Nephron progenitor cell (in vitro differentiated cells): Measurements from ENCODE around the gene PET100.
A peak's percentile ranks its signal among the peaks of the same experiment; 100 is the strongest.

ENCODE experiments used
- DNase-seq: peaks from one replicate; pipeline ENCODE4 v3.0.0; 2021
- H3K27ac Mint-ChIP-seq: 2 replicates; pipeline ENCODE4 v1.8.0; 2021; ENCODE audit warnings: mild to moderate bottlenecking, moderate library complexity, mixed read lengths
- H3K27me3 Mint-ChIP-seq: 2 replicates; pipeline ENCODE4 v1.8.0; 2021; ENCODE audit warnings: mild to moderate bottlenecking, low read depth, mixed read lengths; ENCODE audit not compliant: poor library complexity
- H3K36me3 Mint-ChIP-seq: 2 replicates; pipeline ENCODE4 v1.8.0; 2021; ENCODE audit warnings: low read depth, mixed read lengths
- H3K4me1 Mint-ChIP-seq: 2 replicates; pipeline ENCODE4 v1.8.0; 2021; ENCODE audit warnings: mixed read lengths
- H3K4me3 Mint-ChIP-seq: 2 replicates; pipeline ENCODE4 v1.8.0; 2021; ENCODE audit warnings: mild to moderate bottlenecking, moderate library complexity, mixed read lengths
- H3K9me3 Mint-ChIP-seq: 2 replicates; pipeline ENCODE4 v1.8.0; 2021; ENCODE audit warnings: mild to moderate bottlenecking, moderate library complexity, mixed read lengths
- TF ChIP-seq, protein P1 (sequence below): fragments of 200-600 bp; sonication (generic); IDR thresholded peaks from 2 replicates; pipeline ENCODE4 v1.5.0; 2021; ENCODE audit warnings: antibody characterized with exemption

The PET100 gene

DNA sequence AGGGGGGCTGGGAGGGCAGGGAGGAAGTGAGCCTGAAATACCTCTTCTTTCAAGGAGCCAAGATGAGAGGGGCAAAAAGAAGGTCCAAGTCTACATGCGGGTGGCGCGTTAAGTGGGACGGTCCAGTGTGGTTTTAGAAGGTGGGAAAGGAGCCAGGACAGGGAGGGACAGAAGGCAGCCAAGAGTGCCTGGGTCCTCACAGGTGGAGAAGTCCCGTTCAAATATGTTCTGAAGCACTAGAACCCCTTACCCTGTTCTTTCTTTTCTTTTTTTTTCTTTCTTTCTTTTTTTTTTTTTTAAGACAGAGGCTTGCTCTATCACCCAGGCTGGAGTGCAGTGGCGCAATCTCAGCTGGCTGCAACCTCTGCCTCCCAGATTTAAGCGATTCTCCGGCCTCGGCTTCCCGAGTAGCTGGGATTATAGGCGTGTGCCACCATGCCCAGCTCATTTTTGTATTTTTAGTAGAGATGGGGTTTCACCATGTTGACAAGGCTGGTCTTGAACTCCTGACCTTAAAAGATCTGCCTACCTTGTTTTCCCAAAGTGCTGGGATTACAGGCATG is 26.6 kb upstream of the PET100 start:
- no peaks in the 10 kb centered on the region for H3K4me1 Mint-ChIP-seq
- no peaks in the 10 kb centered on the region for H3K9me3 Mint-ChIP-seq
- H3K27me3 Mint-ChIP-seq: peaks cover 20% of the 10 kb centered on the region
- no peak overlapping the region for H3K27ac Mint-ChIP-seq
- H3K36me3 Mint-ChIP-seq: no peaks in the 10 kb centered on the region
- no peak for DNase-seq
- TF ChIP-seq, protein P1, sequence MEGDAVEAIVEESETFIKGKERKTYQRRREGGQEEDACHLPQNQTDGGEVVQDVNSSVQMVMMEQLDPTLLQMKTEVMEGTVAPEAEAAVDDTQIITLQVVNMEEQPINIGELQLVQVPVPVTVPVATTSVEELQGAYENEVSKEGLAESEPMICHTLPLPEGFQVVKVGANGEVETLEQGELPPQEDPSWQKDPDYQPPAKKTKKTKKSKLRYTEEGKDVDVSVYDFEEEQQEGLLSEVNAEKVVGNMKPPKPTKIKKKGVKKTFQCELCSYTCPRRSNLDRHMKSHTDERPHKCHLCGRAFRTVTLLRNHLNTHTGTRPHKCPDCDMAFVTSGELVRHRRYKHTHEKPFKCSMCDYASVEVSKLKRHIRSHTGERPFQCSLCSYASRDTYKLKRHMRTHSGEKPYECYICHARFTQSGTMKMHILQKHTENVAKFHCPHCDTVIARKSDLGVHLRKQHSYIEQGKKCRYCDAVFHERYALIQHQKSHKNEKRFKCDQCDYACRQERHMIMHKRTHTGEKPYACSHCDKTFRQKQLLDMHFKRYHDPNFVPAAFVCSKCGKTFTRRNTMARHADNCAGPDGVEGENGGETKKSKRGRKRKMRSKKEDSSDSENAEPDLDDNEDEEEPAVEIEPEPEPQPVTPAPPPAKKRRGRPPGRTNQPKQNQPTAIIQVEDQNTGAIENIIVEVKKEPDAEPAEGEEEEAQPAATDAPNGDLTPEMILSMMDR: no peak
- H3K4me3 Mint-ChIP-seq: no peak overlapping the region

- TF ChIP-seq, protein P1: no peak
- no peak overlapping the region for H3K27ac Mint-ChIP-seq
Observed at GRCh38 chr19:7603919-7604318, 25.7 kb upstream of the PET100 start.

GRCh38 chr19:7605490-7606222 is 23.9 kb upstream of the PET100 start:
- peaks cover 10% of the 10 kb centered on the region for H3K27me3 Mint-ChIP-seq
- no peaks in the 10 kb centered on the region for H3K36me3 Mint-ChIP-seq
- H3K4me1 Mint-ChIP-seq: no peaks in the 10 kb centered on the region
- DNase-seq: peak; percentile 49
- no peak overlapping the region for H3K27ac Mint-ChIP-seq
- H3K4me3 Mint-ChIP-seq: no peak overlapping the region
- no peaks in the 10 kb centered on the region for H3K9me3 Mint-ChIP-seq
- TF ChIP-seq, protein P1: no peak

More at GRCh38 chr19:7603919-7604318, 25.7 kb upstream of the PET100 start:
- no peaks in the 10 kb centered on the region for H3K9me3 Mint-ChIP-seq
- no peaks in the 10 kb centered on the region for H3K36me3 Mint-ChIP-seq
- no peak for DNase-seq
- no peaks in the 10 kb centered on the region for H3K4me1 Mint-ChIP-seq
- H3K27me3 Mint-ChIP-seq: peaks cover 11% of the 10 kb centered on the region
- no peak overlapping the region for H3K4me3 Mint-ChIP-seq

DNA sequence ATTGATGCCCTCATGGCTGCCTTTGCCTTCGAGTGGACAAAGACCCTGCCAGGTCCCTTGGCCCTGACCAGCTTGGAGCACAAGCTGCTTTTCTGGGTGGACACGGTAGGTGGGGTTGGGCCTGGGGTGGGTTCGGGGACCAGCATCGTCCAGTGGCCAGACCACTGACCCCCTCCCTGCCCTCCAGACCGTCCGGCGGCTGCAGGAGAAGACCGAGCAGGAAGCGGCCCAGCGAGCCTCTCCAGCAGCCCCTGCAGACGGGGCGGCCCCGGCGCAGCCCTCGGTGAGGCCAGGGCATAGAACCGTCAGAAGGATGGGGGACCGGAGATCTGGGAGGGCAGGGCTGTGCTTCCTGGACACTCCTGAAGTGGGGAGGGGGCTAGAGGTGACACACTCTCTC is 23.3 kb upstream of the PET100 start:
- H3K27ac Mint-ChIP-seq: no peak overlapping the region
- no peaks in the 10 kb centered on the region for H3K4me1 Mint-ChIP-seq
- peaks cover 10% of the 10 kb centered on the region for H3K27me3 Mint-ChIP-seq
- H3K4me3 Mint-ChIP-seq: no peak overlapping the region
- DNase-seq: no peak
- no peaks in the 10 kb centered on the region for H3K36me3 Mint-ChIP-seq
- no peaks in the 10 kb centered on the region for H3K9me3 Mint-ChIP-seq
- TF ChIP-seq, protein P1: no peak

DNA sequence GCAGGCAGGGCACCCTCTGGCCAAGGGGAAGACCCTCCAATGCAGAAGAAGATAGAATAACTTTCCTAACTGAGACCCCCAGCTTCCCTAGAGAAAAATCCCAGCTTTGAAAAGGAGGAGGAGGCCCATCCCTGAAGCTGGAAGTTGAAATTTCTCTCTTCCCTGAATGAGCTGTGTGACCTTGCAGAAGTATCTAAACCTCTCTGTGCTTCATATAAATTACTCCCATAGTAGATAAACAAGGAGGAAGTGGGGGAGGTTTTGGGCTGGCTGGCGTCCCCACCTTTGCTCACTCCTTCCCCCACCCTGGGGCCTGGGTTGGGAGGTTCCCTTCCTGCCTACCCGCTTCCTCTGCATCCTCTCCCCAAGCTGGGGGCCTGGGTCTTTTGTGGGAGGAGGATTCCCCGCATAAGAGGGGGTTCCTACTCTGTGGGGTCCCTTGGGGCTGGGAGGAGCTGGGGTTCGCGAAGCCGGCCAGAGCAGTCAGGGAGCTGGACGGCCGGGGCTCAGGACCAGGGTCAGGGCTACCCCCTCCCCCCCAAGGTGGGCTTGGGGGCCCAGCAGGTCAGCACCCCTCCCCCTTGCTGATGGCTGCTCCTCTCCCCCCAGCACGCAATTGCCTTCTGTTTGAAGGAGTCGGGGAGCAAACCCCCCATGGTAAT is 22.2 kb upstream of the PET100 start:
- Mint-ChIP-seq H3K4me3 (no peak overlapping the region), H3K4me1 (no peaks in the 10 kb centered on the region), H3K36me3 (no peaks in the 10 kb centered on the region), H3K9me3 (no peaks in the 10 kb centered on the region), H3K27ac (no peak overlapping the region), H3K27me3 (peaks cover 10% of the 10 kb centered on the region)
- TF ChIP-seq, protein P1: no peak
- DNase-seq: no peak
